ENCODE measurements around the gene SUMO2. TPM values are rescaled to one million over a fixed set of nuclear protein-coding genes. Genes with fewer than 3 reads are reported as not detected.

The SUMO2 gene
- total and polyA plus RNA-seq, 2 of the 13 experiments (the other 11 are each of a cell fraction or from before 2014, with no cell fraction given): 337 to 553 TPM

GRCh38 chr17:75131278-75132017 lies 51.3 kb downstream of the SUMO2 start, which contains the start of gene NT5C (continued):
- TF ChIP-seq, protein P1, sequence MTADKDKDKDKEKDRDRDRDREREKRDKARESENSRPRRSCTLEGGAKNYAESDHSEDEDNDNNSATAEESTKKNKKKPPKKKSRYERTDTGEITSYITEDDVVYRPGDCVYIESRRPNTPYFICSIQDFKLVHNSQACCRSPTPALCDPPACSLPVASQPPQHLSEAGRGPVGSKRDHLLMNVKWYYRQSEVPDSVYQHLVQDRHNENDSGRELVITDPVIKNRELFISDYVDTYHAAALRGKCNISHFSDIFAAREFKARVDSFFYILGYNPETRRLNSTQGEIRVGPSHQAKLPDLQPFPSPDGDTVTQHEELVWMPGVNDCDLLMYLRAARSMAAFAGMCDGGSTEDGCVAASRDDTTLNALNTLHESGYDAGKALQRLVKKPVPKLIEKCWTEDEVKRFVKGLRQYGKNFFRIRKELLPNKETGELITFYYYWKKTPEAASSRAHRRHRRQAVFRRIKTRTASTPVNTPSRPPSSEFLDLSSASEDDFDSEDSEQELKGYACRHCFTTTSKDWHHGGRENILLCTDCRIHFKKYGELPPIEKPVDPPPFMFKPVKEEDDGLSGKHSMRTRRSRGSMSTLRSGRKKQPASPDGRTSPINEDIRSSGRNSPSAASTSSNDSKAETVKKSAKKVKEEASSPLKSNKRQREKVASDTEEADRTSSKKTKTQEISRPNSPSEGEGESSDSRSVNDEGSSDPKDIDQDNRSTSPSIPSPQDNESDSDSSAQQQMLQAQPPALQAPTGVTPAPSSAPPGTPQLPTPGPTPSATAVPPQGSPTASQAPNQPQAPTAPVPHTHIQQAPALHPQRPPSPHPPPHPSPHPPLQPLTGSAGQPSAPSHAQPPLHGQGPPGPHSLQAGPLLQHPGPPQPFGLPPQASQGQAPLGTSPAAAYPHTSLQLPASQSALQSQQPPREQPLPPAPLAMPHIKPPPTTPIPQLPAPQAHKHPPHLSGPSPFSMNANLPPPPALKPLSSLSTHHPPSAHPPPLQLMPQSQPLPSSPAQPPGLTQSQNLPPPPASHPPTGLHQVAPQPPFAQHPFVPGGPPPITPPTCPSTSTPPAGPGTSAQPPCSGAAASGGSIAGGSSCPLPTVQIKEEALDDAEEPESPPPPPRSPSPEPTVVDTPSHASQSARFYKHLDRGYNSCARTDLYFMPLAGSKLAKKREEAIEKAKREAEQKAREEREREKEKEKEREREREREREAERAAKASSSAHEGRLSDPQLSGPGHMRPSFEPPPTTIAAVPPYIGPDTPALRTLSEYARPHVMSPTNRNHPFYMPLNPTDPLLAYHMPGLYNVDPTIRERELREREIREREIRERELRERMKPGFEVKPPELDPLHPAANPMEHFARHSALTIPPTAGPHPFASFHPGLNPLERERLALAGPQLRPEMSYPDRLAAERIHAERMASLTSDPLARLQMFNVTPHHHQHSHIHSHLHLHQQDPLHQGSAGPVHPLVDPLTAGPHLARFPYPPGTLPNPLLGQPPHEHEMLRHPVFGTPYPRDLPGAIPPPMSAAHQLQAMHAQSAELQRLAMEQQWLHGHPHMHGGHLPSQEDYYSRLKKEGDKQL (CRISPR knock-in tag; IDR thresholded peaks at IDR 0.05; ENCODE audit: low read depth): peak; percentile 67; the same call in 1 of the 2 replicates
- peak; percentile 96 for TF ChIP-seq BCL3 (CRISPR knock-in tag; IDR thresholded peaks at IDR 0.05)
- peak; percentile 75 for TF ChIP-seq XRCC5 (optimal IDR thresholded peaks at IDR 0.05; ENCODE audit: low read length)
- no peak; the same call in 1 of the 2 replicates for TF ChIP-seq TOPORS (CRISPR knock-in tag; IDR thresholded peaks at IDR 0.05)
- peak; percentile 79 for TF ChIP-seq MTERF4 (CRISPR knock-in tag; IDR thresholded peaks at IDR 0.05)
- TF ChIP-seq NFYC (CRISPR knock-in tag; IDR thresholded peaks at IDR 0.05): no peak
- peak; percentile 87; the same call in 1 of the 2 replicates for TF ChIP-seq ZNF343 (CRISPR knock-in tag; IDR thresholded peaks at IDR 0.05)
- TF ChIP-seq GTF2F1 (IDR thresholded peaks at IDR 0.05; ENCODE audit: low read length): 0 out of 2 replicates have a peak, but pooled peaks have one; percentile 33
- no peak for TF ChIP-seq GZF1 (CRISPR knock-in tag; IDR thresholded peaks at IDR 0.05)
- TF ChIP-seq PRPF4 (IDR thresholded peaks at IDR 0.05; ENCODE audit: low read depth, low read length, poor library complexity, severe bottlenecking): no peak
- no peak for TF ChIP-seq PCBP2 (optimal IDR thresholded peaks at IDR 0.05; ENCODE audit: low read depth, low read length, poor library complexity, severe bottlenecking)
- TF ChIP-seq KDM2A (CRISPR knock-in tag; IDR thresholded peaks at IDR 0.05; ENCODE audit: borderline replicate concordance, low read depth): peak; percentile 98
- peak; percentile 59; the same call in 1 of the 2 replicates for TF ChIP-seq ELK4 (CRISPR knock-in tag; IDR thresholded peaks at IDR 0.05; ENCODE audit: borderline replicate concordance)
- TF ChIP-seq FOXK2 (IDR thresholded peaks at IDR 0.05): no peak
- TF ChIP-seq DRAP1 (CRISPR knock-in tag; IDR thresholded peaks at IDR 0.05): peak; percentile 79
- no peak for TF ChIP-seq SUZ12 (IDR thresholded peaks at IDR 0.05; ENCODE audit: low read depth, low read length)
- peak; percentile 97 for TF ChIP-seq ZSCAN20 (CRISPR knock-in tag; IDR thresholded peaks at IDR 0.05; ENCODE audit: borderline replicate concordance)
- TF ChIP-seq STAT5B (CRISPR knock-in tag; IDR thresholded peaks at IDR 0.05): peak; percentile 82; the same call in 1 of the 2 replicates
- TF ChIP-seq MIER2 (CRISPR knock-in tag; IDR thresholded peaks at IDR 0.05): no peak
- TF ChIP-seq ZFP36L2 (CRISPR knock-in tag; IDR thresholded peaks at IDR 0.05): no peak
- no peak for TF ChIP-seq MAFF (IDR thresholded peaks at IDR 0.05; ENCODE audit: low read depth, low read length)

All from HepG2 (cell line).